Choroid plexus epithelial cell (primary cell): ENCODE data around the gene USP15.

Experiments
- DNase-seq: peaks from one replicate; pipeline ENCODE4 v3.0.0-alpha.2; 2010; ENCODE audit warnings: low read depth
- H3K4me3 ChIP-seq: 2 replicates; pipeline ENCODE4 v1.5.1; 2011; ENCODE audit warnings: low read depth, mild to moderate bottlenecking, control low read depth, low read length, moderate library complexity
- TF ChIP-seq, protein P1 (sequence below): conservative IDR thresholded peaks from 2 replicates; pipeline ENCODE4 v1.5.1; 2011; ENCODE audit warnings: low read depth, mild to moderate bottlenecking, control low read depth, inconsistent platforms, low read length, moderate library complexity

The USP15 gene

GRCh38 chr12:62301080-62301798 lies 41.0 kb downstream of the USP15 start:
- no peak for DNase-seq
- no peak overlapping the region for H3K4me3 ChIP-seq
- TF ChIP-seq, protein P1, sequence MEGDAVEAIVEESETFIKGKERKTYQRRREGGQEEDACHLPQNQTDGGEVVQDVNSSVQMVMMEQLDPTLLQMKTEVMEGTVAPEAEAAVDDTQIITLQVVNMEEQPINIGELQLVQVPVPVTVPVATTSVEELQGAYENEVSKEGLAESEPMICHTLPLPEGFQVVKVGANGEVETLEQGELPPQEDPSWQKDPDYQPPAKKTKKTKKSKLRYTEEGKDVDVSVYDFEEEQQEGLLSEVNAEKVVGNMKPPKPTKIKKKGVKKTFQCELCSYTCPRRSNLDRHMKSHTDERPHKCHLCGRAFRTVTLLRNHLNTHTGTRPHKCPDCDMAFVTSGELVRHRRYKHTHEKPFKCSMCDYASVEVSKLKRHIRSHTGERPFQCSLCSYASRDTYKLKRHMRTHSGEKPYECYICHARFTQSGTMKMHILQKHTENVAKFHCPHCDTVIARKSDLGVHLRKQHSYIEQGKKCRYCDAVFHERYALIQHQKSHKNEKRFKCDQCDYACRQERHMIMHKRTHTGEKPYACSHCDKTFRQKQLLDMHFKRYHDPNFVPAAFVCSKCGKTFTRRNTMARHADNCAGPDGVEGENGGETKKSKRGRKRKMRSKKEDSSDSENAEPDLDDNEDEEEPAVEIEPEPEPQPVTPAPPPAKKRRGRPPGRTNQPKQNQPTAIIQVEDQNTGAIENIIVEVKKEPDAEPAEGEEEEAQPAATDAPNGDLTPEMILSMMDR, result no peak

DNA sequence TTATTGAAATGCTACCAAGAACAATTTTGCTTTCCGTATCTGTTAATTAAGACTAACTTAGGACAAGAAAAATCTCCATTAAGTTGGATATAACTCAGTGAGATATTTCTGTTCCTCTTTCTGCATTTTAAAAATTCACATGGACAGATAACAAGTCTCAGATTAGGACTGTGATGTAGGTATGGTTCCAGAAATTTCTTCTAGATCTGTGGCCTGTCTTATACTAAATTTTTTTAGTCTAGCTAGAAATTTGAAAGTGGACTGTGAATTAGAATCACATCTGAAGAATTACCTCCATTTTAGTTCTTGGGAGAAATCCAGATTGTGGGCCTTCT lies 41.6 kb downstream of the USP15 start:
- TF ChIP-seq, protein P1, result no peak
- DNase-seq, result no peak
- no peak overlapping the region for H3K4me3 ChIP-seq

- TF ChIP-seq, protein P1, result no peak
- H3K4me3 ChIP-seq, result no peak overlapping the region
- no peak for DNase-seq
Measured at GRCh38 chr12:62304560-62304959, 44.4 kb downstream of the USP15 start.

DNA sequence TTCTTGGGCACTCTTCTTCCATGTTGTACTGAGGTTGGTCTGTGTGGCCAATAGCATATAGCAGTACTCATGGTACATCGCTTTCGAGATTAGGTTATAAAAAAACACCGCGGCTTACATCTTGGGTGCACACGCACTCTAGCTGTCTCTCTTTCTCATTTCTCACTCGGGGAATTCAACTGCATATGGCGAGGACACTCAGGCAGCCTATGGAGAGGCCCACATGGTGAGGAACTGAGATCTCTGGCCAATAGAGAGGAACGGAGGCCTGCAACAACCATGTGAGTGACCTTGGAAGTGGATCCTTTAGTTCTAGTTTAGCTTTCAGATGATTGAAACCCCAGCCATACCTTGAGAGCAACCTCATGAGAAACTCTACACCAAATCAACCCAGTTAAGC lies 45.6 kb downstream of the USP15 start:
- DNase-seq, result no peak
- TF ChIP-seq, protein P1, result no peak
- no peak overlapping the region for H3K4me3 ChIP-seq

- H3K4me3 ChIP-seq, result no peak overlapping the region
- DNase-seq, result no peak
- TF ChIP-seq, protein P1, result no peak
Measured at GRCh38 chr12:62306569-62307530, 46.6 kb downstream of the USP15 start.

- no peak overlapping the region for H3K4me3 ChIP-seq
- TF ChIP-seq, protein P1, result no peak
- DNase-seq, result no peak
Measured at GRCh38 chr12:62308201-62308600, 48.0 kb downstream of the USP15 start.
